ENCODE measurements around the gene C16orf96. TPM values are rescaled to one million over a fixed set of nuclear protein-coding genes. Genes with fewer than 3 reads are reported as not detected.

C16orf96 gene
- total RNA-seq, 1 experiment from 2014 or later = 0.15 TPM

DNA sequence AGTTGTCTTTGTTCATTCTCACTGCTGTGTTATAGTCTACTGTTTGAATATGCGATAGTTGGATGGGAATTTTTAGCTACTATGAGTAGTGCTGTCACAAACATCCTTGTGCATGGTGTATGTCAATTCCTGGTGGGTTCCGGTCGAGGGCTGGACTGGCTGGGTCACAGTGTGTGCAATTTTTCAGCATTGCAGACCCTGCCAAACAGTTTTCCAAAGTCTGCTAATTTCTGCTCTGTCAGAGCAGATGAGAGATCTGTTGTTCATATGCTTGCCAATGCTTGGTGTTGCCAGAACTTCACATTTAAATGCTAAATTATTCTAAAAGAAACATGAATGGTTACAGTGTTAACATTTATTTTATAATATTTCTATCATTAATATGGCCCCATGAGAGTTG is 3.6 kb upstream of the C16orf96 start:
- intact Hi-C loops (cut with micrococcal nuclease; ENCODE audit: unreplicated experiment) = no loop called here
- Histone ChIP-seq H3K27me3 (ENCODE audit: control insufficient read depth, insufficient read depth, low read length) (no peaks in the 10 kb centered on the region), H3K27ac (ENCODE audit: low read length) (no peak overlapping the region), H3K9me3 (ENCODE audit: control insufficient read depth, insufficient read depth, low read depth, low read length) (no peaks in the 10 kb centered on the region), H3K36me3 (ENCODE audit: control insufficient read depth, insufficient read depth, low read length) (no peaks in the 10 kb centered on the region), H3K4me1 (ENCODE audit: control insufficient read depth, insufficient read depth, low read length) (no peaks in the 10 kb centered on the region), H3K4me3 (ENCODE audit: low read depth in 2 of 2, low read length in 2 of 2) (no peak overlapping the region)
- ChIA-PET POLR2A (no interaction called here), CTCF (no interaction called here)
- in situ Hi-C loops (cut with HindIII; ENCODE audit: low pct_unique_long_range_greater_than_20kb, low sequenced_read_pairs) = no loop called here
- TF ChIP-seq SIN3A (IDR thresholded peaks at IDR 0.05; ENCODE audit: borderline replicate concordance, insufficient read depth, low read depth, low read length) (no peak), POLR2AphosphoS5 (IDR thresholded peaks at IDR 0.05; ENCODE audit: low read depth, low read length) (no peak), TCF7L2 (IDR thresholded peaks at IDR 0.05; ENCODE audit: low read depth, low read length) (no peak)
- TF ChIP-seq, protein P1, sequence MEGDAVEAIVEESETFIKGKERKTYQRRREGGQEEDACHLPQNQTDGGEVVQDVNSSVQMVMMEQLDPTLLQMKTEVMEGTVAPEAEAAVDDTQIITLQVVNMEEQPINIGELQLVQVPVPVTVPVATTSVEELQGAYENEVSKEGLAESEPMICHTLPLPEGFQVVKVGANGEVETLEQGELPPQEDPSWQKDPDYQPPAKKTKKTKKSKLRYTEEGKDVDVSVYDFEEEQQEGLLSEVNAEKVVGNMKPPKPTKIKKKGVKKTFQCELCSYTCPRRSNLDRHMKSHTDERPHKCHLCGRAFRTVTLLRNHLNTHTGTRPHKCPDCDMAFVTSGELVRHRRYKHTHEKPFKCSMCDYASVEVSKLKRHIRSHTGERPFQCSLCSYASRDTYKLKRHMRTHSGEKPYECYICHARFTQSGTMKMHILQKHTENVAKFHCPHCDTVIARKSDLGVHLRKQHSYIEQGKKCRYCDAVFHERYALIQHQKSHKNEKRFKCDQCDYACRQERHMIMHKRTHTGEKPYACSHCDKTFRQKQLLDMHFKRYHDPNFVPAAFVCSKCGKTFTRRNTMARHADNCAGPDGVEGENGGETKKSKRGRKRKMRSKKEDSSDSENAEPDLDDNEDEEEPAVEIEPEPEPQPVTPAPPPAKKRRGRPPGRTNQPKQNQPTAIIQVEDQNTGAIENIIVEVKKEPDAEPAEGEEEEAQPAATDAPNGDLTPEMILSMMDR (IDR thresholded peaks at IDR 0.05) = no peak
- TF ChIP-seq, protein P2, sequence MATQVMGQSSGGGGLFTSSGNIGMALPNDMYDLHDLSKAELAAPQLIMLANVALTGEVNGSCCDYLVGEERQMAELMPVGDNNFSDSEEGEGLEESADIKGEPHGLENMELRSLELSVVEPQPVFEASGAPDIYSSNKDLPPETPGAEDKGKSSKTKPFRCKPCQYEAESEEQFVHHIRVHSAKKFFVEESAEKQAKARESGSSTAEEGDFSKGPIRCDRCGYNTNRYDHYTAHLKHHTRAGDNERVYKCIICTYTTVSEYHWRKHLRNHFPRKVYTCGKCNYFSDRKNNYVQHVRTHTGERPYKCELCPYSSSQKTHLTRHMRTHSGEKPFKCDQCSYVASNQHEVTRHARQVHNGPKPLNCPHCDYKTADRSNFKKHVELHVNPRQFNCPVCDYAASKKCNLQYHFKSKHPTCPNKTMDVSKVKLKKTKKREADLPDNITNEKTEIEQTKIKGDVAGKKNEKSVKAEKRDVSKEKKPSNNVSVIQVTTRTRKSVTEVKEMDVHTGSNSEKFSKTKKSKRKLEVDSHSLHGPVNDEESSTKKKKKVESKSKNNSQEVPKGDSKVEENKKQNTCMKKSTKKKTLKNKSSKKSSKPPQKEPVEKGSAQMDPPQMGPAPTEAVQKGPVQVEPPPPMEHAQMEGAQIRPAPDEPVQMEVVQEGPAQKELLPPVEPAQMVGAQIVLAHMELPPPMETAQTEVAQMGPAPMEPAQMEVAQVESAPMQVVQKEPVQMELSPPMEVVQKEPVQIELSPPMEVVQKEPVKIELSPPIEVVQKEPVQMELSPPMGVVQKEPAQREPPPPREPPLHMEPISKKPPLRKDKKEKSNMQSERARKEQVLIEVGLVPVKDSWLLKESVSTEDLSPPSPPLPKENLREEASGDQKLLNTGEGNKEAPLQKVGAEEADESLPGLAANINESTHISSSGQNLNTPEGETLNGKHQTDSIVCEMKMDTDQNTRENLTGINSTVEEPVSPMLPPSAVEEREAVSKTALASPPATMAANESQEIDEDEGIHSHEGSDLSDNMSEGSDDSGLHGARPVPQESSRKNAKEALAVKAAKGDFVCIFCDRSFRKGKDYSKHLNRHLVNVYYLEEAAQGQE (IDR thresholded peaks at IDR 0.05; ENCODE audit: insufficient read depth in 1 of 2, low read depth in 2 of 2, low read length in 1 of 2) = no peak
- ATAC-seq = no peak
- BruUV-seq (replicated peaks) = no TSS peak
- no peak for DNase-seq (ENCODE audit: low read depth, low spot score)

DNA sequence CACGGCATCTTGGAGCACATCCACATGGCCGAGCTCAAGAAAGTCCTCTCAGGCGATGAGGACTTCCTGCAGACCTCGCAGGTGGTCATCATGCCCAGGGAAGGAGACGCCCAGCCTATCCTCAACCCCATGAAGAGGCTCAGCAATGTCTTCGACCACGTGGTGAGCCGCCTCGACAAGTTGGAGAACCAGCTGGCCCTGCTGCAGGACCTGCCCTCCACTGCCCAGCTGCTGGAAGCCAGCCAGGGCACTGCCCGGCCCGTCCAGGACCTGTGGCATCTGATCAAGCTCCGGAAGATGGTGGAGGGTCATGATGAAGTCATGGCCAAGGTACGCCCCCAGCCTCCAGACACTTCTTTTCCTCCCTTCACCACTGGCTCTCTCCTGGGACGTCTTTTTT is 440 bp downstream of the C16orf96 start:
- CTCF ChIA-PET = no interaction called here
- BruUV-seq (replicated peaks) = no TSS peak
- Histone ChIP-seq H3K36me3 (ENCODE audit: control insufficient read depth, insufficient read depth, low read length) (no peaks in the 10 kb centered on the region), H3K27me3 (ENCODE audit: control insufficient read depth, insufficient read depth, low read length) (no peaks in the 10 kb centered on the region), H3K4me1 (ENCODE audit: control insufficient read depth, insufficient read depth, low read length) (no peaks in the 10 kb centered on the region), H3K27ac (ENCODE audit: low read length) (no peak overlapping the region), H3K4me3 (ENCODE audit: low read depth in 2 of 2, low read length in 2 of 2) (no peak overlapping the region), H3K9me3 (ENCODE audit: control insufficient read depth, insufficient read depth, low read depth, low read length) (no peaks in the 10 kb centered on the region)
- in situ Hi-C loops (cut with HindIII; ENCODE audit: low pct_unique_long_range_greater_than_20kb, low sequenced_read_pairs) = no loop called here
- no peak for DNase-seq (ENCODE audit: low read depth, low spot score)
- POLR2A ChIA-PET = no interaction called here
- TF ChIP-seq TCF7L2 (IDR thresholded peaks at IDR 0.05; ENCODE audit: low read depth, low read length) (no peak), SIN3A (IDR thresholded peaks at IDR 0.05; ENCODE audit: borderline replicate concordance, insufficient read depth, low read depth, low read length) (no peak), POLR2AphosphoS5 (IDR thresholded peaks at IDR 0.05; ENCODE audit: low read depth, low read length) (no peak)
- TF ChIP-seq, protein P1 (IDR thresholded peaks at IDR 0.05) = no peak
- TF ChIP-seq, protein P2 (IDR thresholded peaks at IDR 0.05; ENCODE audit: insufficient read depth in 1 of 2, low read depth in 2 of 2, low read length in 1 of 2) = no peak
- intact Hi-C loops (cut with micrococcal nuclease; ENCODE audit: unreplicated experiment) = no loop called here
- no peak for ATAC-seq

Measured in Panc1 (cell line).